K562 (cell line): ENCODE data around the gene RNF223. TPM values are rescaled to one million over a fixed set of nuclear protein-coding genes. Genes with fewer than 3 reads are reported as not detected.

ENCODE experiments used
- ATAC-seq: fragments of 200-7000 bp; cut with Tn5 transposase; 3 replicates; pipeline ENCODE4 v1.9.1; 2020; ENCODE audit warnings: moderate library complexity
- BruUV-seq: library from RNA; stranded (reverse); fragments of 400-500 nt; replicated peaks from 2 replicates; lab custom pipeline; 2021; lab: Mats Ljungman, UMichigan
- CTCF ChIA-PET: fragments of 300-600 bp; formaldehyde crosslinking; extraction: SDS; loops from one replicate; lab custom pipeline; 2021; ENCODE audit warnings: low intra/inter-chr PET ratio; lab: Yijun Ruan, JAX
- POLR2A ChIA-PET: fragments of 300-600, 350-650 bp; sonication (Branson Sonifier 250); formaldehyde crosslinking; extraction: SDS; loops from one replicate; lab custom pipeline; 2021; ENCODE audit warnings: antibody characterized with exemption, inconsistent platforms; lab: Yijun Ruan, JAX
- DNase-seq, 4 experiments: peaks; one replicate each; pipeline versions ENCODE4 v3.0.0 to v3.0.0-alpha.2; 2011 to 2018; ENCODE audit warnings: low spot score in 3 of 4, mixed read lengths in 3 of 4; ENCODE audit errors: extremely low read depth in 1 of 4
- FAIRE-seq: peaks from 2 replicates; lab custom pipeline; 2011; peaks lifted over from hg19 to GRCh38; lab: Jason Lieb, UNC
- H2AFZ ChIP-seq: 2 replicates; pipeline ENCODE4 v1.6.0; 2011; ENCODE audit warnings: low read depth, low read length, control low read depth, inconsistent platforms
- H3K27ac ChIP-seq: fragments of 200-600 bp; 3 replicates; pipeline ENCODE4 v1.8.0; 2011; ENCODE audit warnings: low read depth, mild to moderate bottlenecking, control low read depth, inconsistent platforms, low read length, moderate library complexity, mixed read lengths; ENCODE audit errors: extremely low read depth
- H3K27me3 ChIP-seq, 2 experiments: fragments of 300-600 bp in 1 of 2; 2 replicates in 1 of 2; 3 replicates in 1 of 2; pipeline versions ENCODE4 v1.6.0 to v1.8.0; 2011; ENCODE audit warnings: inconsistent platforms in 2 of 2, low read length in 2 of 2, mild to moderate bottlenecking in 1 of 2, mixed read lengths in 1 of 2, moderate library complexity in 1 of 2; ENCODE audit not compliant: control insufficient read depth in 2 of 2, insufficient read depth in 2 of 2
- H3K36me3 ChIP-seq: fragments of 300-600 bp; 3 replicates; pipeline ENCODE4 v1.8.0; 2011; ENCODE audit warnings: mild to moderate bottlenecking, low read length, inconsistent platforms; ENCODE audit not compliant: control insufficient read depth, insufficient read depth
- H3K4me1 ChIP-seq, 2 experiments: fragments of 200-600 bp in 1 of 2; replicated peaks in 1 of 2; 2 replicates in 1 of 2; 3 replicates in 1 of 2; pipeline versions ENCODE4 v1.5.1 to v1.8.0; 2011; ENCODE audit warnings: inconsistent platforms in 2 of 2, low read length in 2 of 2, mild to moderate bottlenecking in 1 of 2, mixed read lengths in 1 of 2, moderate library complexity in 1 of 2; ENCODE audit not compliant: control insufficient read depth in 2 of 2, insufficient read depth in 2 of 2
- H3K4me2 ChIP-seq: 2 replicates; pipeline ENCODE4 v1.6.1; 2011; ENCODE audit warnings: low read length, control low read depth, inconsistent platforms, mixed read lengths; ENCODE audit not compliant: insufficient read depth
- H3K4me3 ChIP-seq: fragments of 200-600 bp; sonication (generic), shearing (Covaris generic); 2 replicates; pipeline ENCODE4 v1.5.1; 2016; ENCODE audit warnings: control low read depth, inconsistent platforms
- H3K79me2 ChIP-seq: fragments of 200-600 bp; 3 replicates; pipeline ENCODE4 v1.8.0; 2011; ENCODE audit warnings: low read length, inconsistent platforms; ENCODE audit not compliant: control insufficient read depth, insufficient read depth
- H3K9ac ChIP-seq, 2 experiments: 2 replicates each; pipeline versions ENCODE4 v1.6.0 to v1.6.1; 2011; ENCODE audit warnings: low read depth in 2 of 2, low read length in 2 of 2, control low read depth in 1 of 2, inconsistent platforms in 1 of 2, mild to moderate bottlenecking in 1 of 2, mixed read lengths in 1 of 2; ENCODE audit not compliant: insufficient read depth in 1 of 2
- H3K9me1 ChIP-seq: one replicate; pipeline ENCODE4 v1.6.0; 2011; ENCODE audit warnings: inconsistent platforms, mild to moderate bottlenecking, low read length, moderate library complexity; ENCODE audit not compliant: control insufficient read depth, insufficient read depth
- H3K9me3 ChIP-seq: replicated peaks from 2 replicates; pipeline ENCODE4 v1.5.1; 2011; ENCODE audit warnings: low read depth, low read length, inconsistent platforms; ENCODE audit not compliant: control insufficient read depth, insufficient read depth
- H4K20me1 ChIP-seq: replicated peaks from 2 replicates; pipeline ENCODE4 v1.6.1; 2011; ENCODE audit warnings: low read length, inconsistent platforms, mixed read lengths; ENCODE audit not compliant: control insufficient read depth, insufficient read depth
- GATAD2B ChIP-seq: fragments of 450-650 bp; IDR thresholded peaks from 2 replicates; pipeline ENCODE4 v1.6.1; 2017; ENCODE audit warnings: mild to moderate bottlenecking, borderline replicate concordance
- SOX6 ChIP-seq: fragments of 450-650 bp; IDR thresholded peaks from 2 replicates; pipeline ENCODE4 v1.6.1; 2014; ENCODE audit warnings: mild to moderate bottlenecking
- TCFL5 ChIP-seq: fragments of 250-450 bp; sonication (Bioruptor Pico); conservative IDR thresholded peaks from 2 replicates; pipeline ENCODE4 v1.6.1; 2021; ENCODE audit warnings: mild to moderate bottlenecking, moderate library complexity, matching md5 sums
- ZC3H4 ChIP-seq: sonication (generic); formaldehyde crosslinking; IDR thresholded peaks from 2 replicates; pipeline ENCODE4 v1.9.0; 2021; ENCODE audit warnings: missing genetic modification reagents, borderline replicate concordance
- ZNF764 ChIP-seq: fragments of 250-450 bp; sonication (Bioruptor Pico); IDR thresholded peaks from 2 replicates; pipeline ENCODE4 v1.4.0; 2020; ENCODE audit warnings: low read depth, mild to moderate bottlenecking, moderate library complexity
- WGBS: fragments of 100-300 bp; shearing (Covaris generic); methylation state at CpG from one replicate; pipeline ENCODE4 v1.1.6; 2016; ENCODE audit warnings: low coverage, mixed read lengths; ENCODE audit not compliant: insufficient coverage; ENCODE audit errors: missing lambda C conversion rate; 5-methylcytosine and 5-hydroxymethylcytosine counted together
- in situ Hi-C: fragments of 300-500 bp; cut with MboI; formaldehyde crosslinking; loops from 4 replicates; pipeline ENCODE4 v1.15.0; 2018; ENCODE audit warnings: inconsistent platforms, mixed read lengths
- intact Hi-C: fragments of 100-400 bp; cut with micrococcal nuclease; formaldehyde crosslinking; loops from 2 replicates; pipeline ENCODE4 v1.14.2; 2022
- polyA plus RNA-seq, 8 experiments: library from polyadenylated mRNA; depleted of rRNA in 4 of 8; stranded (reverse) in 5 of 8; unstranded in 3 of 8; fragments of >200 nt; fragmentation: Nextera tagmentation in 2 of 8; fragmentation: Illumina TruSeq in 1 of 8; extraction: Ambion mirVana in 2 of 8; extraction: Trizol in 1 of 8; gene quantifications; 2 replicates each; pipeline versions ENCODE4 v1.2.1 to v1.2.3, GENCODE V29; 2011 to 2014; ENCODE audit warnings: inconsistent platforms in 1 of 8, missing spikeins in 1 of 8
- total RNA-seq, 7 experiments: library from RNA; depleted of rRNA in 6 of 7; stranded (reverse); fragments of >200 nt in 6 of 7; fragmentation: Illumina TruSeq in 2 of 7; extraction: Trizol in 2 of 7; gene quantifications; 2 replicates each; pipeline versions ENCODE4 v1.2.1 to v1.2.3, GENCODE V29; 2011 to 2021; ENCODE audit warnings: low replicate concordance in 1 of 7

RNF223 gene
- total and polyA plus RNA-seq, 9 of the 15 experiments (the other 6 are each of a cell fraction or from before 2014, with no cell fraction given) = 0.04 to 0.32 TPM; not detected in 7

DNA sequence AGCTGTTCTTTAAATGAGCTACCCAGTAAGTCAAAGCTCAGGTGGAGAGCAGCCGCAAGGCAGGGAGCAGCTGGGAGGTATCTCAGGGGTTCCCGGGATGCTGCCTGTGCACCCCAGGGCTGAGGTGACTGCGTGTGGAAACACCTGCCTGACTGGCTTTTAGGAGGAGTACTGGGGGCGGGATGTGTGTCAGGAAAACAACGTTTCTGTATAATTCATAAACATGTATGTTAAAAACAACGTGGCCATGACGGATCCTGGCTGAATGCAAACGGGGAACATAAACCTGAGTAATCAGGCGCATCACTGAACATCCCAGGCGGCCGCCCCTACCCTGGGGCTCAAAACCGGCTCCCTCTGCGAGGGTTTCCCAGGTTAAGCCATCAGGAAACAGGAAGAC is 40.3 kb upstream of the RNF223 start:
- no peak for DNase-seq
- Histone ChIP-seq H3K4me1 (peaks cover 13 to 50% of the 10 kb centered on the region in 2 experiments; a peak in 4 of 5 replicates), H4K20me1 (no peaks in the 10 kb centered on the region), H3K4me3 (peak overlapping the region; percentile 50), H3K4me2 (peak overlapping the region; percentile 77; the same call in 1 of the 2 replicates), H3K9me3 (peaks cover 25% of the 10 kb centered on the region), H3K27me3 (peaks cover 20 to 23% of the 10 kb centered on the region in 2 experiments; a peak in 4 of 5 replicates), H3K9ac (no peak overlapping the region), H3K9me1 (no peaks in the 10 kb centered on the region), H3K27ac (no peak overlapping the region), H3K79me2 (peaks cover 57% of the 10 kb centered on the region), H2AFZ (no peak overlapping the region), H3K36me3 (peaks cover 28% of the 10 kb centered on the region)
- TF ChIP-seq TCFL5 (CRISPR knock-in tag) (no peak), ZNF764 (CRISPR knock-in tag) (no peak), SOX6 (no peak), GATAD2B (no peak), ZC3H4 (no peak)
- 95% methylated on average over 13 of the region's 13 CpGs for WGBS
- BruUV-seq = no TSS peak
- FAIRE-seq = no peak
- in situ Hi-C loops = no loop called here
- CTCF ChIA-PET = no interaction called here
- POLR2A ChIA-PET = interaction anchor here (0.6 to 0.7 kb wide), 2 partner anchors 16 kb away, joined by 3 to 4 read pairs; no protein-coding TSS in a partner anchor
- ATAC-seq = no peak
- intact Hi-C loops = no loop called here
